ENCODE measurements around the gene CRLF1.
"Not testable (repeated sequence)": the region's sequence is repeated elsewhere in the genome, so short reads cannot be mapped to it uniquely, and the experiment has no call there.

Gene CRLF1

DNA sequence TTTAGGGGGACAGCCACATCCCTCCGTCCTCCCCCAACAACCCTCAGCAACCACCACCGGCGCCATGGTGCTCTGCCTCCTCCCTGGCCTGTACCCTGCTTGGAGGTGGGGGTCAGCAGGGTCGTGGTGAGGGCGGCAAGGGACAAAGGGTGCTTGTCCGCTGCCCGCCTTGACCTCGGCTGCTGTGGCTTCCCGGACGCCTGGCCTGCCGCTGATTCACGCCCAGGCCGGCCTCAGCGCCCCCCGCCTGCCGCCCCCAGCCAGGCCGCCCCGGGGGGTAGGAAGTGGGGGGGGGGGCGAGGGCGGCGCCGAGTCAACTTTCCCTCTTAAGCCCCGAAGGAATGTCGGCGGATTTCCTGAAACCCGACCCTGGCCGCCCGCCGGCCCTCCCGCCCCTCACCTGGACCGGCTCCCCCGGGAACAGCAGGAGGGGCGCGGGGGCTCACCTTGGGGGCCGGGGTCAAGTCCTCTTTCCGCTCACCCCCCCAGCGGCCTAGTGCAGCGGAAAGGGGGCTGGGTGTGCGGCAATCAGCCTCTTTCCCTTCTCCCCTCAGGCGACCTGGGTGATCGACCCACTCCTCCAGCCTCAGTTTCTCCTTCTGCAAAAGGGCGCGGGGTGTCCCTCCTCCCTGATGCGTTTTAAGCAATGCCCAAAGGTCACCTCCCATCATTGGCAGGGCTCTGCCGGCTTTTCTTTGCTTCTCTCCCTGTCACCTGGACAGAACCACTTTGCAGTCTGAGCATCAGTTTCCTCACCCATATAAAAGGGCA lies 4.1 kb upstream of the CRLF1 start:
- DNase-seq (ENCODE audit: low read depth), result no peak
- no peak overlapping the region for H3K4me3 ChIP-seq (ENCODE audit: low read depth, low read length)

DNA sequence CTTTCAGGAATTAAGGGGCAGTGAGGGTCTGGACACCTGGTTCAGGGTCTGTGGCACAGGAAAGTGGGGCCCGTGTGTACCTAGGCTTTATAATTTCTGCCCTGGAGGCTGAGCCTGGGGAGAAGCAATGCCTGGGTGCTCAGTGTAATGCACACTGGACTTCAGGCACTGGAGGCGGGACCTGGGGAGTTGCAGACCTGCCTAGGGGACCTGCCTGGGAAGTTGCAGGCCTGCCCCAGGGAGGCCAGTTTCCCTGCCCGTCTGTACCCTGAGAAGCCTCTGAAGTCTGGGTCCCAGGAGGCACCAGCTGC lies 3.6 kb upstream of the CRLF1 start:
- H3K4me3 ChIP-seq (ENCODE audit: low read depth, low read length), result no peak overlapping the region
- no peak for DNase-seq (ENCODE audit: low read depth)

DNA sequence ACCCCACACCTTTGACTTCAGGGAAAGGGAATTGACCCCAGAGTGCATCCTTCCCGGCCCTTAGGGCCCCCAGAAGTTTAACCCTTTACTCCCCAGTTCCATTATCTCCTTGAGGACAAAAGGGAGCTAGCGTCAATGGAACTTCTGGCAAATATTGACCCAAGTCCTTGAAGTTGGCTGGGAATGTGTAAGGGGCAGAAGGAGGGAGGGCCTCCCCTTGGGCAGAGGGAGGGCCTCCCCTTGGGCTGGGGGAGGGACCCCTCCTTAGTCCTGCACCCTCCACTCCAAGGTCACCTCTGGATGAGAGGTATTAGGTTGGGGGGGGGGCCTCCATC lies 3.1 kb upstream of the CRLF1 start:
- DNase-seq (ENCODE audit: low read depth), result no peak
- no peak overlapping the region for H3K4me3 ChIP-seq (ENCODE audit: low read depth, low read length)

DNA sequence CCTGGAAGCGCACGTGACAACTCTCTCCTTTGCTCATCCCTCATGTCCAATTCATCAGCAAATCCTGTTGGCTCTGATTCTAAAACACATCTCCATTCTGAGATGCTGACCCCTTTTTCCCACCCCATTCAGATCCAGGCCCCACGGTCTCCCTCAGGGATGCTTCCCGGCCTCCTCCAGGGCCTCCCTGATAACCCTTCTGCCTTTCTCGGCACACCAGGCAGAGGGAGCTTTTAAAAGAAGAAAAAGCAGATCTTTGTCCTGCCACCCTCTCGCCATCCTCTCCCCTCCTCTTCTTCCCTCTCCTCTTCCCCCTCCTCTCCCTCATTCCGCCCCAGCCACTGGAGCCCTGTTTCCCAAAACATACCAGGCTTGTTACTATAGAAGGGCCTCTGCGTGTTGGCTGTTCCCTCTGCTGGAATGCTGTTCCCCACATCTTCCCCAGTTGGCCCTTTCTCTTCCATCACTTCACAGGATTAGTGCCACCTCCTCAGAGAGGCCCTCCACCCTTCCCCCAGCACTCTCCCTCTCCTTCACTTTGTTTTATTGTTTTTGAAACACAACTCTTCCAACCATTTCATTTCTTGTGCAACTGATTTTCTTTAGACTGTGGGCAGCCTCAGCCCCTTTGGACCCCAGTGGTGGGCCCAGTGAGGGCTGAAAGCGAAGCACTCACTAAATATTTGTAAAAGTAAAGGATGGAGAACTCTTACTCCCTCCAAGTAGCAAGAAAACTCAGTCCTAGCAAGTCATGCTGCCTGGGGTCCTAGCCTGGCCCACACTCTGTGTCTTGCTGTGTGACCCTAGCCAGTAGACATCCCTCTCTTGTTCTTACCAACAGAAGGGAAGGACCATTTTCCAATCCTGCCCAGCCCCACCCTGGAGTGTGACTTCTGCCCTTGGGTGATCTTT lies 2.5 kb upstream of the CRLF1 start:
- H3K4me3 ChIP-seq (ENCODE audit: low read depth, low read length), result no peak overlapping the region
- DNase-seq (ENCODE audit: low read depth), result no peak

DNA sequence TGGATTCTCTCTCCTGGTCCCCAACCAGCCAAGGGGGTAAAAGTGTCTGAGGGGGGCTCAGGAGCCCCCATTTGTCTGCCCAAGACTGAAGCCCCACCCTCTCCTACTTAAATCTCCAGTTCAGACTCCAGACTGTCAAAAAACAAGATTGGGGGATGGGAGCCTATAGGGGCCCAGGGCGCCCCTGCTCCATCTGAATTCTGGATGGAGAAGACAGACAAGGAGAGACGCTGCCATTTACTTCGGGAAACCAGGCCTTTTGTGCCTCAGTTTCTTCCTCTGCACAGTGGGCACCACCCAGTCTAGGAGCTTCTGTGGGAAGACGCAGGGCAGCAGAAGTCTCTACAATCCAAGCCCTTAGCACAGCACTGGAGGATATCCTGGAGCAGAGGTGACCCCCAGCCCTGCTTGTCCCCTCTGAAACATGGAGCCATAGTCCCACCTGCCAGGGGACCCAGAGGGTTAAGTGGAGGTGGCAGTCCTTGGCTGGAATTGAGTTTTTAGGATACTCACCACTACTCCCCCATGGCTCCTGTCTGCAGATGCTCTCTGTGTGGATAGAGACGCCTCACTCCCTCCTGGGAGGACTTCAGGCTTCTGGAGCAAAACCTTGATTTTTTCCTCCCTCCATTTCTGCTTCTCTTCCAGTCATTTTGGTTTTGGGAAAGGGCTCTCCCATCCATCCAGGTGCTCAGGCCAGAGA lies 1.7 kb upstream of the CRLF1 start:
- no peak overlapping the region for H3K4me3 ChIP-seq (ENCODE audit: low read depth, low read length)
- DNase-seq (ENCODE audit: low read depth), result no peak

DNA sequence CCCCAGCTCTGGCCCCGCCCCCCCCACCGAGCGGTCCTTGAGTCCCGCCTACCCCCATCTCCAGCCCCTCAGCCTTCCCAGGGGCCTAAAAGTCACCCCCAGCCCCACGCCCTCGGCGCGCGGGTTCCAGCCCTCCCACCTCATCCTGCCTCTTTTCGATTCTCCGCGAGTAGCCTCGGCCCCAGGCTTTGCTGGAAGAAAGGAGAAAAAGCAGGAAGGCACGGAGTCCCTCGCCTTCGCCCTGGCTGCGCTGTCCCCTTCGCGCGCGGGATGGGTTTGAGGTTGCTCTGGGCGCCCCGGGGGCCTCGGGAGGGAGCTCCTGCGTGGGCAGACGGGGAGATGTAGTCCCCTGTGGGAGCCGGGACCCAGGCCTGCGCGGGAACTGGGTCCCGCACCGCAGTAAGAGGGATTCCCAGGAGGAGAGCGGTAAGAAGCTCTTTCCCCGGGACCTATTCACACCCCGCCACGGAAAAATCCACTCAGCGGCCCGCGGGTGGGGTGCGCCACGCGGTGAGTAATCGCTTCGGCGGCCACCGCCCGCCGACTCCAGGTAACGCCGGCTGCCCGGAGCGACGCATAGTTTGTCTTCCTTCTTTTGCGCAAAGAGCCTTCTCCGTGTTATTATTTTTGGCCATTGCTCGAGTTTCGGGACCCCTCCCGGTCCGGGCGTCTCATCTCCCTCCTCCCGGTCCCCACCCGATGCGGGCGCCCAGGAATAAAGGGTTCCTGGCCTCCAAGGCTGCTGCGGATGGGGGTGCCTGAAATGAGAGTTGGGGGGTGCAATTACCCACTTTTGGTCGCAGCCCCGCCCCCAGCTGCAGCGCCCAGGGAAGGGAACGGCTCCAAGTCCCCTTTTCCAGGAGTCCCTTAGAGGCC lies 865 bp upstream of the CRLF1 start:
- no peak for DNase-seq (ENCODE audit: low read depth)

DNA sequence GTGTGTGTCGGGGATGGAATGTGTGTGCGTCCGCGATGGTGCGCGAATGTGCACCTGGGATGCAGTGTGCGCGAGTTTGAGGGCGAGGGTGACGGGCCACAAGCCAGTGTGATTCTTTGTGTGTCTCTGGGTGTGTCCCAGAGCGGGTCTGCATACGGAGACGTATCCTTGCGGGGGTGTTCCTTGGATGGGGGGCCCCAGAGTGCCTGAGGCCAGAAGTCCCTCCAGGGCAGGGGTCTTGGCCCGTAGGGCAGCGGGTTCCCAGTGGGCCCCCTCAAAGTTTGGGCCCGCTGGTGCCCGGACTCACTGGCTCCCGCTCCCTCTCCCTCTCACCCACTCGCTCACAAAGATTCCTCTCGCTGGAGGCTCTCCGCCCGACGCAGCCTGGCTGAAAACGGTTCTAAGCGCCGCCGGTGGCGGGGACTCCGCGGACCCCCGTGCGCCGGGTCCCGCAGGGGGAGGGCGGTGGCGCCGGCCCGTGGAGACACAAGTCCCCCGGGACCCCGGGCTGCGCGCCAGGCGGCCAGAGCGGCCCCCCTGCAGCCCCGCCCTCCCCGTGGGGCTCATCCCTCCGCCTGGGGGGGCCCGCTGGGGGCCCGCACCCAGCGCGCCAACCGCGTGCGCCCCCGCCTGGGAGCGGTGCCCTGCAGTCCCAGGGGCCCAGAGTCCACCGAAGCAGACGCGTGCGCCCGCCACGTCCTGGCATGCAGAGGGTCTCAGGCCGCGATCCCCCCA lies 886 bp downstream of the CRLF1 start:
- H3K4me3 ChIP-seq (ENCODE audit: low read depth, low read length), result peak overlapping the region; percentile 30
- DNase-seq (ENCODE audit: low read depth), result no peak

More for the DNA sequence above, 865 bp upstream of the CRLF1 start:
- peak overlapping the region; percentile 9 for H3K4me3 ChIP-seq (ENCODE audit: low read depth, low read length)

DNA sequence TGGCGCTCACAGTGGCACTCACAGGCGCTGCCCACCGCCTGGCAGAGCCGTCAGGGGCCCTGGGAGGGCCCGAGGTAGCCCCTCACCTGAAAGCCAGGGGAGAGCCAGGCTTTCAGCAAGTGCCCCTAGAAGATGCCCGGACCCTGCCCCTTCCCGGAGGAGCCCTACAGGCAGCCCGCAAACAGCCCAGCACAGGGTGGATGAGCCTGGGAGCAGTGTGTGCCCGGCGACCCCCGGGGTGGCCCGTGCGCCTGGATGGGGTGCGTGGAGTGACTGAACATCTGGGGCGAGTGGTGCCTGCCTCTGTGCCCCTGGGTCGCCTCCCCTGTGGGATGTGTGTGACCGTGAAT lies 1.4 kb downstream of the CRLF1 start:
- no peak overlapping the region for H3K4me3 ChIP-seq (ENCODE audit: low read depth, low read length)
- DNase-seq (ENCODE audit: low read depth), result no peak

DNA sequence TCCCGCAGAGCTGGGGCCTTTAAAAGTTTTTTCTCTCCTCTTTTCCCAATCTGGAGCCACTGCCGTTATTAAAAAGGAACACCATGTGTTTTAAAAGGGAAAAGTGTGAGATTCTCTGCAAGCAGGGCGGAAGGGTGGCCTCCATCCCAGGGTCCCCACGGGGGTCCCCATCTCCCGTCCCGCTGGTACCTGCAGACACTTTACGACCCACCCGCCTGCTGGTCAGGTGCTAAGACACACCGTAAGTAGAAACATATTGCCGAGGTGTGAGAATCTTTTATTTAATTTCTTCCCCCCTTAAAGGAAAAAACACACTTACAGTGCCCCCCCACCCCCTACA lies 1.8 kb downstream of the CRLF1 start:
- DNase-seq (ENCODE audit: low read depth), result no peak
- no peak overlapping the region for H3K4me3 ChIP-seq (ENCODE audit: low read depth, low read length)

DNA sequence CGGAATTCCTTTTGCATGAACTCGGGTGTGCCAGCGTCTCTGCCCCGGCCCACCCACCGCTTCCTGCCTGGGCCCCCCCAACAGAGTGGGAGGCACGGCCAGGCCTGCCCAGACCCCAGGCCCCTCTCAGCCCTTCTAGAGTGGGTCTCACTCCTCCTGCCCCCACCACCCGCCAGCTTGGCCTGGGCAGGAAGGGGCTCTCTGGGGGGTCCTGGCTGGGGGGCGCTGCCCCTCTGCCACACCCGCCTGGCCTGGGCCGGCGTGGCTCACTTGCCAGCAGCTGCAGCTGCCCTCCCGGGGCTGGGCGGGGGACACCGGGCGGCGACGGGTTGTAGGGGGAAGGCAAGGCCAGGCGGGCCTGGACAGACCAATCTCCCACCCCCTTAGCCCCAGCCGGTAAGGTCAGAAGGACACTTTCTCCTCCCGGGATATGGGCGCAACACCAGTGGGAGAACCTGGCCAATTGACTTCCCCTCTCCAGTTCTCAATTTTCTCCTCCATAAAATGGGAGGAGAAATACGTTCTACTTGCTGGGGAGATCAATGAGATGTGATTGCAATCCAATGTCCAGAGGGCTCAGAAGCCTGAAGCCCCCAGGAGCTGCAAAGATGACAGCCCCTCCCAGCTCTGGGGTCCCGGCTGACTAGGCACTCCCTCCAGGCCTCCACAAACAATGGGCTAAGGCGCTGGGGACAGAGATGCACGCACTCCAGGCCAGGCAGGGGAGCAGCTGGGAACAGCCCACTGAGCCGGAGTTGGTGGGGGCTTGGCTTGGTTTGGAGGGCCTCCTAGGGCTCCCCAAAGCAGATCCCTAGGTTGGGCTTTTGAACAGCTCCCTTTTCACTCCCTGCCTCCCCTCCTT lies 2.4 kb downstream of the CRLF1 start:
- no peak overlapping the region for H3K4me3 ChIP-seq (ENCODE audit: low read depth, low read length)
- DNase-seq (ENCODE audit: low read depth), result no peak

DNA sequence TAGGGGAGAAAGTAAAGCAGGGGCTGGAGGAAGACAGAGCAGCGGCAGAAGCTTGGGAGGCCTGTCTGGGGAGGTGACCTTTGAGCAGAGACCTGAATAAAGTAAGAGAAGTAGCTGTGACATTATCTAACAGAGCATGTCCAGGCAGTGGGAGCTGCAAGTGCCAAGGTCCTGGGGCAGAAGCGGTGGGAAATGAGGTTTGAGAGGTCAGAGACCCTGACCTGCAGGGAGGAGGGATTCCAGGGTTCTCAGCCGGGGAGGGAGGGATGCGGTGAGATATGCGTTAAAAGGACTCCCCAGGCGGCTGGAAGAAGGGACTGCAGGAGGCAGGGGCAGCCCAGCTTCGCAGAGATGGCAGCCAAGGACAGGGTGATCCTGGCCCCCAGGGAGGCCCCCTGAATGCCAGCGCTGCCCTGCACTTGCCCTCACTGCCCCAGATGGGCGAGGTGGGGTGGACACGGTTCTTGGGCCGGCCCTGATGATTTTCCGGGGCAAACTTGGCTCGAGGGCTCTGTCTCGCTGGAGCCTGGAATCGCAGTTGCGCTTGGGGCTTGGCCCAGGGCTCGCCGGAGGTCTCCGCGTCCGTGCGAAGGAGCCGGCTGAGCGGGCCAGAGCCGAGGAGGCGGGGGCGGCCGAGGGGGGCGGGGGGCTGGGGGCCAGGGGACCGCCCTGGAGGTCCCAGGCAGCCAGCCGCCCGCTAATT lies 3.2 kb downstream of the CRLF1 start:
- no peak for DNase-seq (ENCODE audit: low read depth)
- no peak overlapping the region for H3K4me3 ChIP-seq (ENCODE audit: low read depth, low read length)

DNA sequence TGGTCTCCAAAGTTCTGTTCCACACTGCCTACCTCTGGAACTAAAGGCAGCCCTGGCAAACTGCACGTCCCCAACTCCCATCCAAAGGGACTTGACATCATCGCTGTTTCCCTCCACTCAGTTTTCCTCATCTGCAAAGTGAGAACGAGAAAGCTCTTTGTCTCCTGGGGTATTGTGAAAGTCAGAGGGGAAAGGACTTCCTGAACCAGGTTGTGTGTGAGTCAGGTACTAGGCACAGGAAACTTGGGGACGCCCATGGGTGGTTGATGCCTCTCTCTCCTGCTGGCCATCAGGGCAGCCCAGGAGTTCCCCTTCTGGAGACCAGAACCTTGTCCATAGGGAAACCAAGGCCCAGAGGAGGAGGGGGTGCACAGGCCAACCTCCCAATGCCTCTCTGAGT lies 4.7 kb downstream of the CRLF1 start:
- no peak for DNase-seq (ENCODE audit: low read depth)
- no peak overlapping the region for H3K4me3 ChIP-seq (ENCODE audit: low read depth, low read length)

DNA sequence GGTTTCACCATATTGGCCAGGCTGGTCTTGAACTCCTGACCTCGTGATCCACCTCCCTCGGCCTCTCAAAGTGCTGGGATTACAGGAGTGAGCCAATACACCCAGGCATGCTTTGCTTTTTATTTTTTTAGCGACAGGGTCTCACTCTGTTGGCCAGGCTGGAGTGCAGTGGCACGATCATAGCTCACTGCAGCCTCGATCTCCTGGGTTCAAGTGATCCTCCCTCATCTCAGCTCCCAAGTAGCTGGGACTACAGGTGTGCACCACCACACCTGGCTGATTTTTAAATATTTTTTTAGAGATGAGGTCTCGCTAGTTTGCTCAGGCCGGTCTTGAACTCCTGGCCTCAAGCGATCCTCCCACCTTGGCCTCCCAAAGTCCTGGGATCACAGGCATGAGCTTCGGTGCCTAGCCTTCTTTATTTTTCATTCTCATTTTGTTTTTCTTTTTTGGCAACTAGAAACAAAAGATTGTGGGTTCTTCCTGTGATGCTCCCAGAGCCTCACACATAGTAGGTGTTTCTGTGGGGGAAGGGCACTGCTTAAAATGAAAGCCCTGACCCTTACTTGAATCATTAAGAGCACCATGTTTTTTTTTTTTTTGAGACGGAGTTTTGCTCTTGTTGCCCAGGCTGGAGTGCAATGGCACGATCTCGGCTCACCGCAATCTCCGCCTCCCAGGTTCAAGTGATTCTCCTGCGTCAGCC lies 5.8 kb downstream of the CRLF1 start:
- DNase-seq (ENCODE audit: low read depth); H3K4me3 ChIP-seq (ENCODE audit: low read depth, low read length): not testable (repeated sequence)

DNA sequence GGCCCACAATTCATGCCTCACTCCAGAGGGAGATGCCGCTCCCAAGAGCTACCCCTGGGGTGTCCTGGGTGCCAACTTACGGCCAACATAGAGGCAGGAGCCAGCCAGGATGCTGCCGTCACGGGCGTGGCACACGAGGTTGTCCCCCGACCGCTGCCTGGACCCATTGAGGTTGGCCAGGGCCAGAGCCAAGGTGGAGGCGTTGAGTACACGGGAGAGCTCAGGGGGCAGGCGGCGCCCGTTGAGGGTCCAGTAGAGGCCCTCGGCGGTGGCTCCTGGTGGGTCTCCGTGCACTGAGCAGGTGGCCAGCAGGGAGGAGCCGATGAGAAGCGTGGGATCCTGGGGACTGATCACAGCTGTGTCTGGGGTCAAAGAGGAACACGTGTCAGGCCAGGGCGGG lies 7.1 kb downstream of the CRLF1 start:
- H3K4me3 ChIP-seq (ENCODE audit: low read depth, low read length), result no peak overlapping the region
- no peak for DNase-seq (ENCODE audit: low read depth)

DNA sequence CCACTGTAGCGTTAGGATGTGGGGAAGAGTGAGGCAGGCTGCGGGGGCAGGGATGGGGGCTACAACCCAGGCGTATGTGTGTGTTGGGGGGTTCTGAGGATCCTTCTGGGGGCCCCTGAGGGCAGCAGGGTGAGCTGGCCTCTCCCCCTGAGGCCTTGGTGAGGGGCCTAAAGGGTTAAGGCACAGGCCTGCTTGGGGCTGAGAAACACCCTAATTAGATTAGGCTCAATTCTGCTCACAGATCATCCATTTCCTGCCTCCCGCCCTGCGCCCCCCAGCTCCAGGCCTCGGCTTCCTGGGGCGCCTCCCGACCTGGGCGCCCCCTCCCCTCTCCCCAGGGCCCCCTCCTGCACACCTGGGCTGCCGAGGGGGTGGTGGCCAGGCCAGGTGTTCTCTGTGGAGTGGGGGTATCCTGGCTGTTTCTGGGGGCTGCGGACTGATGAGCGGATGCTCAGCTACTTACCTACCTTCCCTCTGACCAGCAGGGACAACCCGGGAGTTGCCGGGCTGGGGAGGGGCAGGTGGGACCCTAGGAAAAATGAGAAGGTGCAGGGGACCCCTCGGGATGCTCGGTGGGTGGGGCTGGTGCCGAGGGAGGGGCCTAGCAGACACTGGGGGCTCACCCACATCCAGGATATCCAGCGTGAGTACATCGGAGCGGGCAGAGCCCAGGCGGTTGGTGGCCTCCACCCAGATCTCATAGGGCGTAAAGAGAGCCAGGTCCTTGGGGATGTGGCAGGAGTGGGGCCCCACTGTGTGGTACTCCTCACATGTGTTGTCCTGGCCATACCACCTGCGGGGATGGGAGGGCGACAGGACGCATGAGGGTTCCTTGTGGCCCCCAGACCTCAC lies 8.6 kb downstream of the CRLF1 start:
- H3K4me3 ChIP-seq (ENCODE audit: low read depth, low read length), result no peak overlapping the region
- no peak for DNase-seq (ENCODE audit: low read depth)

DNA sequence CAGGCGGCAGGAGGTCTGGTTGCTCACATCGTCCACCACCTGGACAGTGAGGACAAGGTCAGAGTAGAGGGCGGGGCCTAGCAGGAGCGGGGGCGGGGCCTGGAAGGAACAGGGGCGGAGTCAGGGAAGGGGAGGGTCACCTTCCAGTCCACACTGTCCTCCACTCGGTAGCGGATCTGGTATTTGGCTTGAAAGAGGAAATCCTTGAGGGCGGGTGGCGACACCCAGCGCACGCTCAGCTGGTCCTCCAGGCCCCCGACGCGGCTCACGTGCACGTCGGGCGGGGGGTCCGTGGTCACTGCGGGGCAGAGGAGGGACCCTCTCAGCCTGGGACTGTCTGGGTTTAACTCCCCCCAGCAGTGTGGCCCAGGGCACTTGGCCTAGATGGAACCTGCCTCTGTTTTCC lies 9.8 kb downstream of the CRLF1 start:
- H3K4me3 ChIP-seq (ENCODE audit: low read depth, low read length), result no peak overlapping the region

More for the DNA sequence above, 9.8 kb downstream of the CRLF1 start:
- no peak for DNase-seq (ENCODE audit: low read depth)
